RWPE2 (cell line): ENCODE data around the gene KCNMA1.

Experiments used
- ATAC-seq: fragments of 200-7000 bp; cut with Tn5 transposase; 3 replicates; pipeline ENCODE4 v1.9.1; 2021; ENCODE audit warnings: low read depth
- DNase-seq: peaks from one replicate; pipeline ENCODE4 v3.0.0-alpha.2; 2020; ENCODE audit warnings: low spot score
- H3K27ac ChIP-seq: fragments of 450-650 bp; 2 replicates; pipeline ENCODE4 v1.5.1; 2017; ENCODE audit warnings: mild to moderate bottlenecking; ENCODE audit not compliant: poor library complexity, severe bottlenecking
- H3K27me3 ChIP-seq: fragments of 250-450 bp; sonication (Bioruptor Pico); 2 replicates; pipeline ENCODE4 v1.5.1; 2021; ENCODE audit warnings: mild to moderate bottlenecking, moderate library complexity; ENCODE audit not compliant: insufficient read depth, poor library complexity, severe bottlenecking
- H3K36me3 ChIP-seq: fragments of 250-450 bp; sonication (Bioruptor Pico); 2 replicates; pipeline ENCODE4 v1.5.1; 2020; ENCODE audit warnings: low read depth, mild to moderate bottlenecking, moderate library complexity
- H3K4me1 ChIP-seq: fragments of 250-450 bp; sonication (Bioruptor Pico); 2 replicates; pipeline ENCODE4 v1.5.1; 2021; ENCODE audit warnings: mild to moderate bottlenecking, moderate library complexity; ENCODE audit not compliant: insufficient read depth, poor library complexity, severe bottlenecking
- H3K4me3 ChIP-seq: fragments of 250-450 bp; sonication (Bioruptor Pico); 2 replicates; pipeline ENCODE4 v1.5.1; 2021; ENCODE audit warnings: mild to moderate bottlenecking, moderate library complexity; ENCODE audit not compliant: severe bottlenecking
- H3K9me3 ChIP-seq: fragments of 250-450 bp; sonication (Bioruptor Pico); 2 replicates; pipeline ENCODE4 v1.5.1; 2021; ENCODE audit warnings: mild to moderate bottlenecking, moderate library complexity; ENCODE audit not compliant: severe bottlenecking
- TF ChIP-seq, protein P1 (sequence below): fragments of 450-650 bp; IDR thresholded peaks from one replicate; pipeline ENCODE4 v1.5.1; 2017; ENCODE audit warnings: mild to moderate bottlenecking, moderate library complexity; ENCODE audit not compliant: poor library complexity, severe bottlenecking

Gene KCNMA1

GRCh38 chr10:77554996-77555397 is 82.6 kb downstream of the KCNMA1 start:
- Histone ChIP-seq H3K9me3 (no peaks in the 10 kb centered on the region), H3K36me3 (no peaks in the 10 kb centered on the region), H3K27me3 (no peaks in the 10 kb centered on the region), H3K27ac (no peak overlapping the region), H3K4me3 (no peak overlapping the region), H3K4me1 (no peaks in the 10 kb centered on the region)
- DNase-seq, result no peak
- TF ChIP-seq, protein P1, sequence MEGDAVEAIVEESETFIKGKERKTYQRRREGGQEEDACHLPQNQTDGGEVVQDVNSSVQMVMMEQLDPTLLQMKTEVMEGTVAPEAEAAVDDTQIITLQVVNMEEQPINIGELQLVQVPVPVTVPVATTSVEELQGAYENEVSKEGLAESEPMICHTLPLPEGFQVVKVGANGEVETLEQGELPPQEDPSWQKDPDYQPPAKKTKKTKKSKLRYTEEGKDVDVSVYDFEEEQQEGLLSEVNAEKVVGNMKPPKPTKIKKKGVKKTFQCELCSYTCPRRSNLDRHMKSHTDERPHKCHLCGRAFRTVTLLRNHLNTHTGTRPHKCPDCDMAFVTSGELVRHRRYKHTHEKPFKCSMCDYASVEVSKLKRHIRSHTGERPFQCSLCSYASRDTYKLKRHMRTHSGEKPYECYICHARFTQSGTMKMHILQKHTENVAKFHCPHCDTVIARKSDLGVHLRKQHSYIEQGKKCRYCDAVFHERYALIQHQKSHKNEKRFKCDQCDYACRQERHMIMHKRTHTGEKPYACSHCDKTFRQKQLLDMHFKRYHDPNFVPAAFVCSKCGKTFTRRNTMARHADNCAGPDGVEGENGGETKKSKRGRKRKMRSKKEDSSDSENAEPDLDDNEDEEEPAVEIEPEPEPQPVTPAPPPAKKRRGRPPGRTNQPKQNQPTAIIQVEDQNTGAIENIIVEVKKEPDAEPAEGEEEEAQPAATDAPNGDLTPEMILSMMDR, result no peak
- ATAC-seq, result no peak

GRCh38 chr10:77553966-77554365 is 83.6 kb downstream of the KCNMA1 start:
- Histone ChIP-seq H3K4me1 (no peaks in the 10 kb centered on the region), H3K27me3 (no peaks in the 10 kb centered on the region), H3K9me3 (no peaks in the 10 kb centered on the region), H3K4me3 (no peak overlapping the region), H3K27ac (no peak overlapping the region), H3K36me3 (no peaks in the 10 kb centered on the region)
- TF ChIP-seq, protein P1, result no peak
- DNase-seq, result no peak
- peak; percentile 23; the same call in 2 of the 3 replicates for ATAC-seq

- TF ChIP-seq, protein P1, result no peak
- DNase-seq (no peak), ATAC-seq (no peak)
- no peaks in the 10 kb centered on the region for H3K36me3 ChIP-seq
- no peaks in the 10 kb centered on the region for H3K9me3 ChIP-seq
- H3K4me3 ChIP-seq, result no peak overlapping the region
- no peak overlapping the region for H3K27ac ChIP-seq
- H3K27me3 ChIP-seq, result no peaks in the 10 kb centered on the region
- H3K4me1 ChIP-seq, result no peaks in the 10 kb centered on the region
Observed at GRCh38 chr10:77553311-77553710, 84.3 kb downstream of the KCNMA1 start.

DNA sequence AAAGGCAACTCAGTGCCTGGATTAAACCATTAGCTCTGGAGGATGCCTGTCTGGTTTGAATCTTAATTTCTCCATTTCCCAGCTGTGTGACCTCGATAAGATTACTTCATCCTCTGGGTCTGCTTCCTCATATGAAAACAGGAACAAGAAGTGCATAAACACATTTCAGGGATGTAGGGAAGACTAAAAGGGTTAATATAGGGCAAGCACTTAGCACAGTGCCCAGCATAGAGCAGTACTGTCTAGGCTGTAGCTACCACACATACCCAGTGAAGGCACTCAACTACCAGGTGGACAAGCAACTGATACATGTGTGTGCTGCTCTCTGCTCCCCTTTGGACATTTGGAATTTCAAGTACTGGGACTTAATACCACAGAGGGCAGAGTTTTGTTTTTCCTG is 85.4 kb downstream of the KCNMA1 start:
- Histone ChIP-seq H3K4me3 (no peak overlapping the region), H3K27ac (no peak overlapping the region), H3K9me3 (no peaks in the 10 kb centered on the region), H3K4me1 (no peaks in the 10 kb centered on the region), H3K27me3 (no peaks in the 10 kb centered on the region), H3K36me3 (no peaks in the 10 kb centered on the region)
- DNase-seq (no peak), ATAC-seq (no peak)
- TF ChIP-seq, protein P1, result no peak

GRCh38 chr10:77550378-77550777 is 87.2 kb downstream of the KCNMA1 start:
- DNase-seq (no peak), ATAC-seq (no peak)
- TF ChIP-seq, protein P1, result no peak
- no peaks in the 10 kb centered on the region for H3K9me3 ChIP-seq
- no peaks in the 10 kb centered on the region for H3K4me1 ChIP-seq
- H3K27me3 ChIP-seq, result no peaks in the 10 kb centered on the region
- H3K27ac ChIP-seq, result no peak overlapping the region
- H3K4me3 ChIP-seq, result no peak overlapping the region
- no peaks in the 10 kb centered on the region for H3K36me3 ChIP-seq
